Mammary epithelial cell (primary cell): ENCODE measurements around the gene GPRC5A.

ENCODE experiments used
- EZH2 ChIP-seq: IDR thresholded peaks from 2 replicates; pipeline ENCODE4 v1.6.1; 2012; ENCODE audit warnings: low read length, inconsistent platforms, borderline replicate concordance
- TF ChIP-seq, protein P1 (sequence below), 2 donors: IDR thresholded peaks in 1 of 2; conservative IDR thresholded peaks in 1 of 2; 2 replicates each; pipeline ENCODE4 v1.5.1; 2011 to 2012; ENCODE audit warnings: inconsistent platforms in 2 of 2, low read length in 2 of 2, mild to moderate bottlenecking in 2 of 2, control low read depth in 1 of 2, low read depth in 1 of 2; ENCODE audit not compliant: insufficient read depth in 1 of 2; ENCODE audit errors: extremely low read depth in 1 of 2

DNA sequence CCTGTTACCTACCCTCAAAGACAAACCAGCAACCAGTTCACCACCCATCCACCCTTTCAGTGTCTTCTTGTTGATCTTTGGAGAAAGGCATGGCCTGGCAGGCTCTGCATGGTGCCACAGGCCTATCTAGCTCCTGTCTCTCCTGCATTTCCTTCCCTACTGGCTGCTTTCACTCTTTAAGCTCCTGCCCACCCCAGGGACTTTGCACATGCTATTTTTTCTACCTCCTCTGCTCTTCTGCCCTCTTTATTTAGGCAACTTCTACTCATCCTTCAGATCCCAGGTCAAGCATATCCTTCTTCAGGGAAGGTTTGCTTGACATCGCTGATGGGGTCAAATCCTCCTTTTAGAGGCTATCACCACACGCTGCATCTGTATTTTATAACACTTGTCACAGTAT, 27.1 kb upstream of the GPRC5A start:
- TF ChIP-seq, protein P1, sequence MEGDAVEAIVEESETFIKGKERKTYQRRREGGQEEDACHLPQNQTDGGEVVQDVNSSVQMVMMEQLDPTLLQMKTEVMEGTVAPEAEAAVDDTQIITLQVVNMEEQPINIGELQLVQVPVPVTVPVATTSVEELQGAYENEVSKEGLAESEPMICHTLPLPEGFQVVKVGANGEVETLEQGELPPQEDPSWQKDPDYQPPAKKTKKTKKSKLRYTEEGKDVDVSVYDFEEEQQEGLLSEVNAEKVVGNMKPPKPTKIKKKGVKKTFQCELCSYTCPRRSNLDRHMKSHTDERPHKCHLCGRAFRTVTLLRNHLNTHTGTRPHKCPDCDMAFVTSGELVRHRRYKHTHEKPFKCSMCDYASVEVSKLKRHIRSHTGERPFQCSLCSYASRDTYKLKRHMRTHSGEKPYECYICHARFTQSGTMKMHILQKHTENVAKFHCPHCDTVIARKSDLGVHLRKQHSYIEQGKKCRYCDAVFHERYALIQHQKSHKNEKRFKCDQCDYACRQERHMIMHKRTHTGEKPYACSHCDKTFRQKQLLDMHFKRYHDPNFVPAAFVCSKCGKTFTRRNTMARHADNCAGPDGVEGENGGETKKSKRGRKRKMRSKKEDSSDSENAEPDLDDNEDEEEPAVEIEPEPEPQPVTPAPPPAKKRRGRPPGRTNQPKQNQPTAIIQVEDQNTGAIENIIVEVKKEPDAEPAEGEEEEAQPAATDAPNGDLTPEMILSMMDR (conservative IDR thresholded peaks at IDR 0.05 in 1 of 2, IDR thresholded peaks at IDR 0.05 in 1 of 2; ENCODE audit: extremely low read depth in 1 of 2, insufficient read depth in 1 of 2, low read depth in 1 of 2, low read length in 2 of 2): no peak
- TF ChIP-seq EZH2: no peak
